ENCODE measurements around the gene DARS1.

GRCh38 chr2:135862718-135863117 lies 122.7 kb downstream of the DARS1 start:
- no peak for TF ChIP-seq CTCF (IDR thresholded peaks at IDR 0.05; ENCODE audit: poor library complexity)
- no peak for TF ChIP-seq EZH2phosphoT487 (IDR thresholded peaks at IDR 0.05; ENCODE audit: low read depth, severe bottlenecking, unreplicated experiment)
